BLaER1 (cell line): ENCODE data around the gene SPEG.
"Not testable (repeated sequence)": the region's sequence is repeated elsewhere in the genome, so short reads cannot be mapped to it uniquely, and the experiment has no call there.

Source experiments
- H3K27ac ChIP-seq: shearing (Covaris generic); formaldehyde crosslinking; 2 replicates; pipeline ENCODE4 v1.8.1; 2022
- H3K27me3 ChIP-seq: shearing (Covaris generic); formaldehyde crosslinking; 2 replicates; pipeline ENCODE4 v1.8.1; 2022
- H3K36me3 ChIP-seq: shearing (Covaris generic); formaldehyde crosslinking; 2 replicates; pipeline ENCODE4 v1.8.1; 2022
- H3K4me1 ChIP-seq: shearing (Covaris generic); formaldehyde crosslinking; 2 replicates; pipeline ENCODE4 v1.8.1; 2022
- H3K4me2 ChIP-seq: shearing (Covaris generic); formaldehyde crosslinking; 2 replicates; pipeline ENCODE4 v1.8.1; 2022
- H3K4me3 ChIP-seq: shearing (Covaris generic); formaldehyde crosslinking; 2 replicates; pipeline ENCODE4 v1.8.1; 2022
- H3K9ac ChIP-seq: shearing (Covaris generic); formaldehyde crosslinking; 2 replicates; pipeline ENCODE4 v1.8.1; 2022
- H3K9me3 ChIP-seq: shearing (Covaris generic); formaldehyde crosslinking; 2 replicates; pipeline ENCODE4 v1.8.1; 2022
- H4K20me1 ChIP-seq: shearing (Covaris generic); formaldehyde crosslinking; 2 replicates; pipeline ENCODE4 v1.8.1; 2022
- Cebpa-rat ChIP-seq: shearing (Covaris generic); IDR thresholded peaks from 2 replicates; pipeline ENCODE4 v1.8.1; 2022

Gene SPEG

GRCh38 chr2:219404954-219405353 is 29.7 kb upstream of the SPEG start:
- Histone ChIP-seq H3K4me3 (no peak overlapping the region), H3K36me3 (no peaks in the 10 kb centered on the region), H3K4me2 (no peak overlapping the region), H3K27ac (no peak overlapping the region), H3K9ac (no peak overlapping the region), H4K20me1 (no peaks in the 10 kb centered on the region), H3K4me1 (peaks cover 10% of the 10 kb centered on the region), H3K27me3 (no peaks in the 10 kb centered on the region), H3K9me3 (no peaks in the 10 kb centered on the region)
- no peak for TF ChIP-seq Cebpa-rat

GRCh38 chr2:219405451-219405850 is 29.2 kb upstream of the SPEG start:
- TF ChIP-seq Cebpa-rat, result no peak
- H3K9ac ChIP-seq, result no peak overlapping the region
- no peaks in the 10 kb centered on the region for H3K27me3 ChIP-seq
- H3K36me3 ChIP-seq, result no peaks in the 10 kb centered on the region
- no peak overlapping the region for H3K4me3 ChIP-seq
- H3K27ac ChIP-seq, result no peak overlapping the region
- no peaks in the 10 kb centered on the region for H3K9me3 ChIP-seq
- peaks cover 6% of the 10 kb centered on the region for H3K4me1 ChIP-seq
- no peaks in the 10 kb centered on the region for H4K20me1 ChIP-seq
- H3K4me2 ChIP-seq, result no peak overlapping the region

GRCh38 chr2:219405958-219406860 is 28.4 kb upstream of the SPEG start:
- TF ChIP-seq Cebpa-rat, result no peak
- Histone ChIP-seq H3K4me1 (no peaks in the 10 kb centered on the region), H3K9me3 (no peaks in the 10 kb centered on the region), H3K27ac (no peak overlapping the region), H3K4me2 (no peak overlapping the region), H3K27me3 (no peaks in the 10 kb centered on the region), H3K9ac (no peak overlapping the region), H3K4me3 (no peak overlapping the region), H4K20me1 (no peaks in the 10 kb centered on the region), H3K36me3 (no peaks in the 10 kb centered on the region)

- Histone ChIP-seq H3K9me3 (no peaks in the 10 kb centered on the region), H3K4me1 (no peaks in the 10 kb centered on the region), H3K4me3 (no peak overlapping the region), H3K27ac (no peak overlapping the region), H4K20me1 (no peaks in the 10 kb centered on the region), H3K36me3 (no peaks in the 10 kb centered on the region), H3K9ac (no peak overlapping the region), H3K4me2 (no peak overlapping the region), H3K27me3 (no peaks in the 10 kb centered on the region)
- TF ChIP-seq Cebpa-rat, result no peak
Measured at GRCh38 chr2:219406861-219407230, 27.8 kb upstream of the SPEG start.

- H3K4me1 ChIP-seq, H3K27ac ChIP-seq, H3K9me3 ChIP-seq, H3K4me3 ChIP-seq, H3K9ac ChIP-seq, H3K36me3 ChIP-seq, H3K27me3 ChIP-seq, H3K4me2 ChIP-seq, H4K20me1 ChIP-seq: not testable (repeated sequence)
Measured at GRCh38 chr2:219407343-219407742, 27.3 kb upstream of the SPEG start.

GRCh38 chr2:219408204-219408603 is 26.4 kb upstream of the SPEG start:
- H3K9ac ChIP-seq, result no peak overlapping the region
- H3K4me3 ChIP-seq, result no peak overlapping the region
- H3K27me3 ChIP-seq, result no peaks in the 10 kb centered on the region
- no peak for TF ChIP-seq Cebpa-rat
- H4K20me1 ChIP-seq, result no peaks in the 10 kb centered on the region
- H3K27ac ChIP-seq, result no peak overlapping the region
- peaks cover 4% of the 10 kb centered on the region; the same call in 1 of the 2 replicates for H3K9me3 ChIP-seq
- H3K36me3 ChIP-seq, result no peaks in the 10 kb centered on the region
- H3K4me1 ChIP-seq, result no peaks in the 10 kb centered on the region
- H3K4me2 ChIP-seq, result no peak overlapping the region

GRCh38 chr2:219408631-219409030 is 26.0 kb upstream of the SPEG start:
- H3K4me1 ChIP-seq, result no peaks in the 10 kb centered on the region
- H3K27ac ChIP-seq, result no peak overlapping the region
- H3K4me2 ChIP-seq, result no peak overlapping the region
- no peaks in the 10 kb centered on the region for H4K20me1 ChIP-seq
- TF ChIP-seq Cebpa-rat, result no peak
- peaks cover 4% of the 10 kb centered on the region; the same call in 1 of the 2 replicates for H3K9me3 ChIP-seq
- H3K9ac ChIP-seq, result no peak overlapping the region
- H3K27me3 ChIP-seq, result no peaks in the 10 kb centered on the region
- H3K4me3 ChIP-seq, result no peak overlapping the region
- no peaks in the 10 kb centered on the region for H3K36me3 ChIP-seq

GRCh38 chr2:219409619-219410018 is 25.0 kb upstream of the SPEG start:
- no peak overlapping the region for H3K4me2 ChIP-seq
- H3K4me1 ChIP-seq, result no peaks in the 10 kb centered on the region
- H3K36me3 ChIP-seq, result no peaks in the 10 kb centered on the region
- no peaks in the 10 kb centered on the region for H3K27me3 ChIP-seq
- no peak overlapping the region for H3K4me3 ChIP-seq
- H3K27ac ChIP-seq, result no peak overlapping the region
- no peak for TF ChIP-seq Cebpa-rat
- no peak overlapping the region for H3K9ac ChIP-seq
- peaks cover 4% of the 10 kb centered on the region; the same call in 1 of the 2 replicates for H3K9me3 ChIP-seq
- H4K20me1 ChIP-seq, result no peaks in the 10 kb centered on the region

- Histone ChIP-seq H3K9ac (no peak overlapping the region), H4K20me1 (no peaks in the 10 kb centered on the region), H3K36me3 (no peaks in the 10 kb centered on the region), H3K27ac (no peak overlapping the region), H3K4me2 (no peak overlapping the region), H3K4me3 (no peak overlapping the region), H3K9me3 (peaks cover 4% of the 10 kb centered on the region; the same call in 1 of the 2 replicates), H3K27me3 (no peaks in the 10 kb centered on the region), H3K4me1 (peaks cover 1% of the 10 kb centered on the region; the same call in 1 of the 2 replicates)
- no peak for TF ChIP-seq Cebpa-rat
Measured at GRCh38 chr2:219410390-219410789, 24.3 kb upstream of the SPEG start.

GRCh38 chr2:219414857-219415256 is 19.8 kb upstream of the SPEG start:
- no peak overlapping the region for H3K9ac ChIP-seq
- H3K9me3 ChIP-seq, result peaks cover 4% of the 10 kb centered on the region; the same call in 1 of the 2 replicates
- TF ChIP-seq Cebpa-rat, result no peak
- H3K4me2 ChIP-seq, result no peak overlapping the region
- H4K20me1 ChIP-seq, result no peaks in the 10 kb centered on the region
- no peaks in the 10 kb centered on the region for H3K27me3 ChIP-seq
- H3K27ac ChIP-seq, result no peak overlapping the region
- no peaks in the 10 kb centered on the region for H3K36me3 ChIP-seq
- peaks cover 29% of the 10 kb centered on the region for H3K4me1 ChIP-seq
- no peak overlapping the region for H3K4me3 ChIP-seq
